ENCODE measurements around the gene STK24.

Gene STK24

DNA sequence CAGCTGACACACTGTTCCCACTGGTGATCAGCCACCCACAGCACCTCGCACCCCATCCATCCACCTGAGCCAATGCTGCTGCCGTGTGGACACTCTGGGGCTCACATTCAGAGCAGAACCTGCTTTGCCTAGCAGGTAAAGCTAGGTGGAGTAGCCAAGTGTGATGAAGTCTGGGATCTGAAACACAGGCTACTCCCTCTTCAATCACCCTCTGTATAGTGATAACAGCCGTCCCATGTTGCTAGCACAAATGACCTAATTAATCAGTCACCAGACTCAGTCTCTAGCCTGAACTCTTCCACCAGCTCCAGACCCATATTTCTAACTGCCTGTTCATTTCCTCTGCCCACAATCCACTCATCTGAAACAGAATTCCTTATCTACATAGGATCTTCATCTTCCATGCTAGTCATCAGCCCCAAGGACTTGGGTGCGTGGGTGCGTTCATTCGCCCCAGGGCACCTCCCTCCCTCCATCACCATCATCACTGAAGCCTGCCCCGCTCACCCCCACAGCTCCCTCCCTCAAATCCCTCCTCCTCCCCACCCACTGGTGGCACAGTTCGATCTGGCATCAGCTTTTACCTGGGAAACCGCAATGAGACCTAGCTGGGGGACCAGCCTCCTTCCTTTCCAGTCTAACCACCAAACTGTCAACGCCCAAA lies 19.8 kb downstream of the STK24 start:
- DNase-seq (ENCODE audit: insufficient read length, low spot score) (no peak), FAIRE-seq (no peak)
- TF ChIP-seq POLR2A (IDR thresholded peaks at IDR 0.05; ENCODE audit: low read depth, low read length) = no peak

DNA sequence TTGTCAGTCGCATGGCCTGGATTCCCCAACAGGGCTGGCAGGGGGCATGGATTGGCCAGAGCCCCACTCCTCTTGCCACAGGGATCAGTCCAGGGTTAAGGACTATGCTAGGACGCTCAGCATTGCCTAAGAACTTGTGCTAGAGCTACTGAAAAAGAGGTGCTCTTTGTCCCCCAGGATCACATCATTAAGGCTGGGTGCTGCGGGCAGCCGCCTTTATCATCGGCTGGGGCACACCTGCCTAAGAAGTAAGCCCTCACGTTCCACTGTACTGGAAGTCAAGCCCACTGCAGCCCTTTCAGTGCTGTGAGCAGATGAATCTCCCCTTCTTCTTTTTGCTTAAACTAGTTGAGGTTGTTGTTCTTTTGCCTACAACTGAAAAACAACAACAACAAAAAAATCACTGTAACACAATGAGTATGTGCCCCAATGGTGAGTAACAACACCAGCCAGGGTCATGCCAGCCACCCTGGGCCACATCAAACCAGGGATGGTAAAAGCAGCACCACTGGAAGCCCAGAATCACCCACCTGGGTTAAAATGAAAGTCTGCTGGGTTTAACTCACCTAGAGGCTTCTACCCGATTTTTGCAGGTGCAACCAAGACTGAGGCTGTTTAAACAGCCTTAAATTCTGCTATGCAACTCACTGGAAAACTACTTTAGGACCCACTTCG lies 20.6 kb downstream of the STK24 start:
- no peak for DNase-seq (ENCODE audit: insufficient read length, low spot score)
- TF ChIP-seq POLR2A (IDR thresholded peaks at IDR 0.05; ENCODE audit: low read depth, low read length) = no peak
- FAIRE-seq = no peak

DNA sequence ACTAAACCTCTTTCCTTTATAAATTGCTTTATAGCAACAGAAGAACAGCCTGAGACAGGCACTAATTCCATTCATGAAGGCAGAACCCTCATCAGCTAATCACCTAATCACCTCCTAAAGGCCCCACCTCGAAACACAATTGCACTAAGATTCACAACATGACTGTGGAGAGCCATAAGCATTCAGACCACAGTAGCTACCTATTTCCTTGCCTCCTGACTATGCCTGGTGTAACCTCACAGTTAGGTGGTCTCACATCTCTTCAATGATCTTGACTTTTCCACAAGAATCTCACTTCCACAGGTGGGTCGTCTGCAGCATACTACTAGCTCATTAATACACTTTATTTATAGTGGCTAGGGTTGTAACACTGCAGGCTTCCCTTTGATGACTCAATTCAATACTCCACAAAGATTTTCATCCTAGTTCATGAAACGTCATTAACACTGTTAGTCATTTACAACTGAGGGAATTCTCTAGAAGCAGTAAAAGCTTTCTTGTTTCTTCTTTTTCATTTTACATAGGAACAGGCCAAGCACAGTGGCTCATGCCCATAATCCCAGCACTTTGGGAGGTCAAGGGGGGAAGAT lies 27.1 kb downstream of the STK24 start:
- DNase-seq (ENCODE audit: insufficient read length, low spot score) = no peak
- TF ChIP-seq POLR2A (IDR thresholded peaks at IDR 0.05; ENCODE audit: low read depth, low read length) = no peak
- FAIRE-seq = no peak

DNA sequence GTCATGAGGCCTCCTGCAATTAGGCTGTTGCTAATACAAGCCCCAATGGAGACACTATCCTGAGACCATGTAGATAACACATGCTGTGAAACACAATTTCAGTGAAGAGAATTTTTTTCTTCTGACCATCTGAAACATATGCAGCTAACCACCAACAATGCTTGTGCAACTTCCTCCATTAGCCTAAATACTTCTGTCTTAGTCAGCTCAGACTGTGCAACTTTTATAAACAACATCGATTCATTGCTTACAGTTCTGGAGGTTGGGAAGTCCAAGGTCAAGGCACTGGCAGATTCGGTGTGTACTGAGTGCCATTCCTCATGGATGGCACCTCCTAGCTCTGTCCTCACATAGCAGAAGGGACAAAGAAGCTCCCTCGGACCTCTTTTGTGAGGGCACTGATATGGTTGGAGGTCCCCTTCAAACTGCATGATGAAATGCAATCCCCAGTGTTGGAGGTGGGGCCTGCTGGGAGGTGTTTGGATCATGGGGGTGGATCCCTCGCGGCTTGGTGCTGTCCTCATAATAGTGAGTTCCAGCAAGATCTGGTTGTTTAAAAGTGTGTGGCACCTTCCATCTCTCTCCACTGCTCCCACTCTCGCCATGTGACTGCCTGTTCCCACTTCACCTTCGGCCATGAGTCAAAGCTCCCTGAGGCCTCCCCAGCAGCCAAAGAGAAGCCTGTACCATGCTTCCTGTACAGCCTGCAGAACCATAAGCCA lies 27.7 kb downstream of the STK24 start:
- FAIRE-seq (peak; percentile 78), DNase-seq (ENCODE audit: insufficient read length, low spot score) (no peak)
- TF ChIP-seq POLR2A (IDR thresholded peaks at IDR 0.05; ENCODE audit: low read depth, low read length) = no peak

DNA sequence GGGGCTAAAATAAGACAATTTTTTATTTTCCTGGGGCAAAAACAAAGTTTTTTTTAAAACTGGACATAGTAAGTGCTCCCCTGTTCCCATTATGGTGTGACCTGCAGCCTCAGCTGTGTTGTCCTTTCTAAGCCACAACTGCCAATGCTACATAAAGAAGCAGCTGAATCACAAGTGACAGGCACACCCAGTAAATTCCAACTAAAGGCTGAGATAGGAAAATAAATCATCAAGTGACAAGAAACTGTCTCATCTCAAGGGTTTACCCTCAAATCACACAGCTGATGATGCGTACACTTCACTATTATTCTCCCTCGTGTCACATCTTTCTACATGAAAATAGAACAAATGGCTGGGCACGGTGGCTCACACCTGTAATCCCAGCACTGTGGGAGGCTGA lies 28.7 kb downstream of the STK24 start:
- no peak for FAIRE-seq
- TF ChIP-seq POLR2A (IDR thresholded peaks at IDR 0.05; ENCODE audit: low read depth, low read length) = no peak
- DNase-seq (ENCODE audit: insufficient read length, low spot score) = no peak

DNA sequence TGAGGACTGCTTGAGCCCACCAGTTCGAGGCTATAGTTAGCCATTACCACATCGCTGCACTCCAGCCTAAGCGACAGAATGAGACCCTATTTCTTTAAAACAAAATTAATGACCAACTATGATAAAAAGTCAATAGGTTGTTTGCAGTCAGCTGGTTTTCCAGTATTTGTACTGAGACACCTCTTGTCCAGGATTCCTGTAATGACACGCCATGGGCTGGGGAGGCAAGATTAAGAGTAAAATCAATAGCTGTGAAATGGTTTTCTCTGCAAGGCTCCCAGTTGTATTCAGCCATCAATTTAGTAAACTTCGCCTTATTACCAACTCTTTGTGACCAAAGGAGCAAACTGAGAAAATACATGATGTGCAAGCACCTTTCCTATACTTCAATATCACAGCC lies 29.5 kb downstream of the STK24 start:
- DNase-seq (ENCODE audit: insufficient read length, low spot score) = no peak
- TF ChIP-seq POLR2A (IDR thresholded peaks at IDR 0.05; ENCODE audit: low read depth, low read length) = no peak
- no peak for FAIRE-seq

DNA sequence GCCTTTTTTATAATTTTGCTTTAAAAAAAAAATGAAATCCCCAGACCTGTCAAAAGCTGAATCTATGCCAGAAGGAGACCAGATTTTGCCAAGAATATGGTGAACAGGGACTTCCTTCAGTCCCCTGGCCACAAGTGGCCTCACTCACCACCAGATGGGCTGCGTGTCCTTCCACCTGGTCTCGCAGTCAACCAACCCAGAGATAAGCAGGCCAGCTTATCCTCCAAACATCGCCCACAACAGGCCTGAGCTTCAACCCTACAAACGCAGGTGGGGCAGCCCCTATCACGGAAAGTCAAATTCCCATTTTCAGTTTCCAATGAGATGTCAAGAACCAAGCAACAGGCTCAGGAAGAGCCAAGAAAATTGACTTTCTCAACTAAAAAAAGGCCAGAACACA lies 30.5 kb downstream of the STK24 start:
- FAIRE-seq (no peak), DNase-seq (ENCODE audit: insufficient read length, low spot score) (no peak)
- TF ChIP-seq POLR2A (IDR thresholded peaks at IDR 0.05; ENCODE audit: low read depth, low read length) = no peak

DNA sequence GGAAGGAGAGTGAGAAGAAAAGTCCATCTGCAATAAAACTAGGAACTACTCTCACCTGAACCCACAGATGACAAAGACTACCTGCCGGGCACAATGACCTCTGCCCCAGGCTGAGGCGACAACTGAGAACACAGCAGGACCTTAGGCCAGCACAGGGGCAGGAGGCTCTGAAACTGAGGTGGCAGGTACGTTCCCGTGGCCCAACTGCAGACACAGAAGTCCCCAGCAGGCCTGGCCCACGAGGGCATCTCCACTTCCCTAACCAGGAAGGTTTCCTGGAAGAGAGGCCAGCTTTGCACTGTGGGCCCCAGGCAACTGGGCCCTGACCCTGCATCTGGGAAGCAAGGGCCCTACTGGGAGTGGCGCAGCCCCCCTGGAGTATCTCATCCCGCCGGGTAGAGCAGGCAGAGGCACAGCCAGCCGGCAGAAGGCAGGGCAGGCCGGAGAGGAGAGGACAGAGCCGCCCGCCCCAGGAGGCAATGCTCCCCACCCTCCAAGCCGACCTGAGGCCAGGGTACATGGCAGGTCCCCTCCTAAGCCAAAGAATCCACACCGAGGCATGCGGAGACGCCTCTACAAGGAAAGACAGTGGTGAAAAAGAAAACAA lies 32.7 kb downstream of the STK24 start:
- no peak for TF ChIP-seq POLR2A (IDR thresholded peaks at IDR 0.05; ENCODE audit: low read depth, low read length)
- DNase-seq (ENCODE audit: insufficient read length, low spot score) = no peak
- FAIRE-seq = no peak

DNA sequence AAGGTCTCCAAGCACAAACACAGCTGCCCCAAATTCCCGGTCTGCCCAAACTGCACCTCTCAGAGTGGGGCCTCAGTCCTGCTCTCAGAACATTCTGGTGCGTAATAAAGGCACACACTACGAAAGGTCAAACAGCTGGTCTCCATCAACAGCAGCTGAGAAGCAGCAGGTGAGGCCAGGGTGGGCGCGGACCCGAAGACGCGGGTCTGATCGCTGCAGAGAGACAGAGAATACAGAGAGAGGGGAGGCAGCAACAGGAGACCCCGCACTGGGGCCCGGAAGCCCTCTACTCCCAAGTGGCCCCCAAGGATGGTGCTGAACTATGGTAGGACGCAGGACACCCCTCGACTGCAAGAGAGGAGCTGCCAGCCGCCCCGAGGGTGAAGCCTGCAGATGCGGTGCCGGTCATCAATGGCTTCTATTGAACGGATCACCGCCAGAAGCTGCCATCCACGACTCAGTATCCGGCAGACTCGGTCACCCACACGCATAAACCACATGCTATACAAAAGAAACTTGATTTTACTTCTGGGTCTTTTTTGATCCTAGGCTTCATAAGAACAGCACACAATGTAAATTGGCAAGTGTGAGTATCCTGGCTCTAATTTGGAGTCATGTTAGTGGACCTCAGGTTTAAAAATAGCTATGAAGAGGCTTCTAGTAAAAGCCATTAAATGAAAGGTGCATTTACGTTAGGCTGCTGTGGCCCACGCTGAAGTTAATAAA lies 33.4 kb downstream of the STK24 start:
- FAIRE-seq = no peak
- no peak for TF ChIP-seq POLR2A (IDR thresholded peaks at IDR 0.05; ENCODE audit: low read depth, low read length)
- DNase-seq (ENCODE audit: insufficient read length, low spot score) = no peak

DNA sequence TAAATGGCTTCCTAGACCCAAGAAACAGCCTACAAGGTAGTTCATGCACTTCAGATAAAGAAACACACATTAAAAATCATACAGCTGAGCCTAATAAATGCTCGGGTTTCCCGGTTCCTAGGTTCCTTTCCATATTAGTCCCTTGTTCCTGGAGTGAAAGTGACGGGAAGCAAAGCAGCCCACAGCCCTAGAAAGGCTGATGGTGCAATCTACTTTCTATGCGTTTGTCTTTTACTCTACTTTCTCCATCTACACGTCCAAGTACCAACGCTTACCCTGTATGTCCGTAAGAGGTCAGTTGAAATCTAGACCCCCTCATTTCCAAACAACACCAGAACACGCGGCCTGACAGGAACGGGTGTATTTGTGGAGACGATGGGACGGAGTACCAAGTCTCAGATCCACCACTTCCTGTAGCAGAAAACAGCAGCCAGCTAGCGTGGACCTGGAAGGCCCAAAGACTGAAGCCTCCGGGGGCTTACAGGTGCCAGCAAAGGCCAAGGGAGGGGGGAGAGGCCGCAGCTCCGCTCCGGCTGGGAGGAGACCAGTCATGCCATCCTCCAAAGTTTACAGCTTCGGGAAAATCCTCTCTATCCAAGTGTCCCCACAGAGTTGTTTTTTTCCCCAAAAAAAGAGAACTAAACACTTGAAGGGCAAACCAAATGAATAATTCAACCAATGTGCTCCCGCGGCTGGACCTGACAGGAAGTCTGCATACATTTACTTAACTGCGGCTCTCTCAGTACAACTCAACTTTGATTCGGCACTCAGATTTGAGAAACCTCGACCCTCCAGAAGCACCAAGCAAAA lies 34.1 kb downstream of the STK24 start:
- no peak for FAIRE-seq
- TF ChIP-seq POLR2A (IDR thresholded peaks at IDR 0.05; ENCODE audit: low read depth, low read length) = no peak
- no peak for DNase-seq (ENCODE audit: insufficient read length, low spot score)

DNA sequence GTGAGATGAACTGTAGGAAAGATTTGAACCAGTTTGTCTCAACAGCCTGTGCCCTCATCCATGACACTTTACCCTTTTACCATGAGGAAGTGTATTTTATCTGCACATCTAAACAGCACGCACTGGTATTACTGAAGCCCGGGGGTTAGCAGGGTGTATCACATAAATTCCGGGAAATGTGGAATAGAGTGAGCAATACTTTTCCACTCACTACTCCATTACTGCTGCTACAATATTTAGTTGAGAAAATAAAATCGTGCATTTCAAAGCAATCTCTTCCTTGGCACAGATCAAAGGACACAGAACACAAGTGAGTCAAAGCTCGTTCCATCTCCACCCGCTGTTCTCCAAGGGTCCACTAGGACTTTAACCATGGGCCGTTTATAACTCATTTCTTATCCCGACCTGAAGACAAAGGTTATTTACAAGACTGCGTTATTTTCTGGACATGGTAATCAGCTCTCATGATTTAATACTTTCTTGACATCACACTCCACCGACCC lies 35.2 kb downstream of the STK24 start:
- no peak for FAIRE-seq
- no peak for TF ChIP-seq POLR2A (IDR thresholded peaks at IDR 0.05; ENCODE audit: low read depth, low read length)
- DNase-seq (ENCODE audit: insufficient read length, low spot score) = no peak

DNA sequence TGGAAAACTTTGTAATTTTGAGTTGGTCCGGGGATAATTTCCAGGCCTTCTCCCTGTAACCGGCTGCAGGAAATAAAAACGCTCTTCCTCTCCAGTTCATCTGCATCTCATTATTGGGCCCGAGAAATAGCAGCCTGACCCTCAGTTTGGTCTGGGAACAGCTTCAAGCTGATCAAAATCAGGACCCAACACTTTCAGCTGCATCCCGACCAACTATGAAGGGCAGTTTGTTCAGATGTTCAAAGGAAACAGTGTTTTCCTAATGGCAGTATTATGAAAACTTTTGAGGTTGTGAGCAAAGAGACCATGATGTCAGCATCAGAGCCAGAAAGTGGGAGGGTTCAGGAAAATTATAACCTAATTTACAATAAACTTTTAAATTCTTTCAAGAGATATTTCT lies 35.7 kb downstream of the STK24 start:
- FAIRE-seq (no peak), DNase-seq (ENCODE audit: insufficient read length, low spot score) (no peak)
- no peak for TF ChIP-seq POLR2A (IDR thresholded peaks at IDR 0.05; ENCODE audit: low read depth, low read length)
